GM18526 (cell line): ENCODE data around the gene PCSK6.

Experiments used
- POLR2A ChIP-seq: IDR thresholded peaks from 3 replicates; pipeline ENCODE4 v1.6.1; 2011; ENCODE audit not compliant: insufficient read length; ENCODE audit errors: extremely low read depth

The PCSK6 gene

GRCh38 chr15:101272584-101272983, 216.9 kb downstream of the PCSK6 start:
- no peak for TF ChIP-seq POLR2A

DNA sequence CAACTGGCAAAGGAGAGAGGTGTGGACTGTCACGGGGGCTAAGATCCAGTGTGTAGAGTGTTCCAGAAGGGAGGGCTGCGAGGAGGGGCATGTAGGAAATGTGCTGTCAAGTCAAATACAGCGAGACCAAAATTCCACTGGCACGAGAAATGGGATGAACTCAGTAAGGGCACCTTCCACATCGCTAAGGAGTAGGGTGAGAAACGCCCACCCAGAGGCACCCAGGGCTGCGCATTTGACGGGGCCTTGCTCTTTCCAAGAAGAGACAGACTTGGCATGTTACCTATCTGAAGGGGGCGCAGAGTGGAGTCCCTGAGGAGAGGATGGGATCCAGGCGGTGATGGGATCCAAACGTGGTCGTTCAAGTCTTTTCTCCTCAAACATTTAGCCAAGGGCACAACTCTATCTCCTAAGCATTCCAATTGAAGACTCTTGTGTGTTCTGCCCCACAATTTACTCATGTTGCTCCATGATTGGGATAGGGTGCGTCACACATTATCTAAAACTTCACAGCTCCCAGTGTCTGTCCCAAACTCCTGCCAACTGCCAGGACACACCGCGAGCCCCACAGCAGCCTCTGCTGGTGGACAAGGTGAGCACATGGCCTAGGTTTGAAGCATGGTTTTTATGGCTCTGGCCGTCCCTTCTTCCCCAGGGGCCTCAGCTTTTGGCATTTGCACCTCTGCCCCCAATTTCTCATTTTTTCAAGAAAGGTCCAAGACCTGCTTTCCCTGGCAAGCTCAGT, 219.9 kb downstream of the PCSK6 start:
- TF ChIP-seq POLR2A, result no peak

DNA sequence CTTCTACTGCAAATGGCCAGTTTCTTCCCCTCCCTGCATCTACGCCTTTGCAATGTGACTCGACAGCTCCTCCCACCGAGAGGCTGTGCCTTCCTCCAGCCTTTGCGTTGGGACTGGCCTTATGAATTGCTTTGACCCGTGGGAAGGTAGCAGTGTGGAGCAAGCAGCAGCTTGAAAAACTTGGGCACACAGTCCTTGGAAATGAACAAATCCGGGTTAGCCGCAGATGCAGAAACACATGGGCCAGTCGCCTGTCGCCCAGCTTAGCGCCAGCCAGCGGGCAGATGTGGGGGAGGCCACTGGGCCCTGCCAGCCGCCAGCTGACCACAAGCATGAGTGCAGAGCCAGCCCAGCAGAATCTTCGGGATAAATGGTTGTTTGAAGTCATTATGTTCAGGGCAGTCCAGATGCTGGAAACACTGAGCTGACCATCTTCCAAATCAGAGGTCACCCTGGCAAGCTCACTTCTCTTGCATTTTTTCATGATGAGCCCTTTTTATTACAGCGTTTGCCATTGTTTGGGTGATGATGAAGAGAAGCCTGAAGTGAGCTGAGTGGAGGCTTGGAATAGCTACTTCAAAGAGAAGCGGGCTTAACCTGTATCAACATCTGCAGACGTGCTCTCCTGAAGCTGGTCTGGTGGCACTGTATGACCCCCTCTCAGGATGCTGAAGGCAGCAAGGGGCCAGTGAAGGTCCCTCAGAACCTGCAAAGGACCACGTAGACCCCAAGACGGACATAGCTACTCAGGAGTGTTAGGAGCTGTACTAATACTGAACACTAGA, 222.0 kb downstream of the PCSK6 start:
- TF ChIP-seq POLR2A, result no peak

- no peak for TF ChIP-seq POLR2A
These were observed 222.7 kb downstream of the PCSK6 start for GRCh38 chr15:101266787-101267186.

- no peak for TF ChIP-seq POLR2A
These were observed 223.5 kb downstream of the PCSK6 start for GRCh38 chr15:101266034-101266433.

DNA sequence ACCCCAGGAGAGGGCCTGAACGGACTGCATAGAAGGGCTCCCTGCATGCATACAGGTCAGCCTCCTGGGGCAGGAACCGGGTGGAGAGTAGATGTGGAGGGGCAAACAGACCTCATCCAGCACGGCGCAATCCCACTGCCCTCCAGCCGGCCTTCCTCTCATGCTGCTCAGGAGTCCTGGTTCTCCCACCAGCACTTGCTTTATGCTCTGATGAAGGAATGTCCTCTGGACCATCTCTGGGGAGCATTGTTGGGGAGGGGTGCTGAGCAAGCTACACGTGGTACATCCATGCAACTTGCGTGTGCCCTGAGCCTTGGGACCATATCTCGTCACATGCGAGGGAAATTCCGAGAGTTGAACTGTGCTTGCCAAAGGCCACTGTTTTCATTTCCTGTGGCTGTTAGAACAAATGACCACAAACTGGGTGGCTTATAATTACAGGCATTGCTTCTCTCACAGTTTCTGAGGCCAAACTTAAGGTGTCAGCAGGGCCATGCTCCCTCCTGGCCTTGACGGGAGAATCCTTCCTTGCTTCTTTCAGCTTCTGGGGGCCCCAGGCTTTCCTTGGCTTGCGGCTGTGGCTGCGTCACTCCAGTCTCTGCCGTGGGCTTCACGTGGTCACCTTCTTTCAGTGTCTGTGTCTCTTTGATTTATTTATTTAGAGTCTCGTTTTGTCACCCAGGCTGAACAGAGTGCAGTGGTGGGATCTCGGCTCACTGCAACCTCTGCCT, 224.4 kb downstream of the PCSK6 start:
- no peak for TF ChIP-seq POLR2A

- no peak for TF ChIP-seq POLR2A
These were observed 225.5 kb downstream of the PCSK6 start for GRCh38 chr15:101264011-101264410.

DNA sequence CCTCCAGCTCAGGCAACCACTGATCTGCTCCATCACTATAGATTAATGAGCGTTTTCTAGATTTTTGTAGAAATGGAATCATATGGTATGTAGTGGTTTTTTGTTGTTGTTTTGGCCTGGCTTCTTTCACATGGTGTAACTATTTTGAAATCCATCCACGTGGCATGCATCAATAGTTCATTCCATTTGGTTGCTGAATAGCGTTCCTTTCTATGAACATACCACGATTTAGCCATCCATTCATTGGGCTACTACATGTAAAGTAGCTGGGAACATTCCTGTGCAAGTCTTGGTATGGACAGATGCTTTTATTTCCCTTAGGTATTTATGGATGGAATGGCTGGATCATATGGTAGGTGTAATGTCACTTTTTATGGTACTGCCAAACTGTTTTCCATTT, 227.0 kb downstream of the PCSK6 start:
- TF ChIP-seq POLR2A, result no peak

DNA sequence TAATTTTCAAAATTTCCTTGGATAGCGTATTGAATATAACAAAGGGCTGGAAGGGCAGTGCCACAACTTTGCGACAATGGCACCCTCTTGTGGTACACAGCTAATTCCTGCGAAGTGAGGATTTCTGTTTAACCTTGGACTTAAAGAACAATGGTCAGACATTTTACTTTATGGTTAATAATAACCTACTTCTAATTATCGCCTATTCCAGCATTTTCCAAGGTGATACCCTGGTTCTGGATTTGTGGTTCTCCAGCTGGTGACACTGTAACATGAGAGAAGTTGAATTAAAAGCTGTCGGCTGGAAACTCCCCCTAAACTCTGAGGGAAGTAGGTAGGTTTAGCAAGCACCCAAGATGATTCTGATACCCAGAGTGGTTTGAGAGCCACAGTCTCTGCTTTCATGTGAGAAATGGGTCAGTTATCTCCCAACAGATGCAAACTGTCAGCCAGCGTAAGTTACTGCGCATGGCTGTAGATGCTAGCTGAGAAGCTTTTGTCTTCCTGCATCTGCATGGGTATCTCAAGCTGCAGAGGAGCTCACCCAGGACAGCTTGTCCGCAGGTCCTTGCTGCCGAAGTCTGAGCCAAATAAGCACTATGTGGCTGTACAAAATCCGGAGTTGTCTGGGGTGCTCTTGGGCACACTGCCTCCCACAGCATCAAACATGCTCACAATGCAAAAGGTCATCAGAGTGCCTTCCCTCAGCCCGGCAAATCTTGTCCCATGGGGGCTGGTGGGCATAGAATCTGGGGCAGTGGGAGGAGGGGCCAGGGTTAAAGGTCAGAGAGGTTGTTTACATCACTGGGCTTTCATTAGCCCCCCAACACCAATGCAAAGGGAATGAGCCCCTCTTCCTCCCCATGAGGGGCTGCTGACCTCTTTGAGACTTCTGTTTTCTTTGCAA, 231.0 kb downstream of the PCSK6 start:
- TF ChIP-seq POLR2A, result no peak

DNA sequence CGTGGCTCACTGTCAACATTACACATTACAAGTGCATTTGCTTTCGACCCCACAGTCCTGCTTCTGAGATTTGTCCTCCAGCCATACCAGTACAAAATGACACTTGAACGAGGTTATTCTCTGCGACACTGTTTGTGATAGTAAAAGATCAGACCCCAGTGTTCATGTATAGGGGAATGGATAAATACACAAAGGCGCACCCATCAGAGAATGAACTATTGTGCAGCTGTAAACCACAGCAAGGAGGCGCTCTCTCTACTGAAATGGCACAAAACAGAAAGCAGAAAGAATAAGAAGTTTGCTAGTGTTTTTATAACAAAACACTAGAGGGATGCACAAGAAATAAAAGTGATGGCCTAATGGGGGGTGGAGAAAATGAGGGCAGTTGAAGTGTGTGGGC, 232.8 kb downstream of the PCSK6 start:
- TF ChIP-seq POLR2A, result no peak

DNA sequence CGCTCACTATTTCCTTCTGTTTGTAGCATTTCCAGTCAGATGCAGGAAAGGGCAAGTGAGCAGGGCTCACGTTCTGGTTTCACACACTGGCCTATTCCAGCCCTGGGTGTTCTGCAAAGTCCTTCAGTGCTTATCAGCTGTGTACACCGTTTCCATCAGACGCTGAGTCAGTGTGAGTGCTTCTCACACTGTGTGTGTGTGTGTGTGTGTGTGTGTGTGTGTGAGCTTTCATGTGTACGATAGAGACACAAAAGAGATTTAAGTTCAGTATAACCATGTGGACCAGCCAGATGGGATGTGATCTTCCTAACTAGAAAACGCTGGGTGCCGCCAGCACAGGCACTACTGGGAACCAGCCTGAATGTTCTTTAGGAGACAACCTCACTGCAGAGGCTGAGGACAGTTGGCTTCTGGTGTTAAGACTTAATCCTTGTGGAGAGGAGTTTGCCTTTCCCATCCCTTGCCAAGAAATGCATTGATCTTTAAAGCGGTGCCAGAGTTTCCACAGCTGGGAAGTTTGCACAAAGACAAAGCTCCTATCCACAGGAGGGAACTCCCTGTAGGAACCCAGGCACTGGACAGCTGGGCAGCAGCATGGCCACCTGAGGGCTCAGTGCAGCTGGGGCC, 233.8 kb downstream of the PCSK6 start:
- no peak for TF ChIP-seq POLR2A

DNA sequence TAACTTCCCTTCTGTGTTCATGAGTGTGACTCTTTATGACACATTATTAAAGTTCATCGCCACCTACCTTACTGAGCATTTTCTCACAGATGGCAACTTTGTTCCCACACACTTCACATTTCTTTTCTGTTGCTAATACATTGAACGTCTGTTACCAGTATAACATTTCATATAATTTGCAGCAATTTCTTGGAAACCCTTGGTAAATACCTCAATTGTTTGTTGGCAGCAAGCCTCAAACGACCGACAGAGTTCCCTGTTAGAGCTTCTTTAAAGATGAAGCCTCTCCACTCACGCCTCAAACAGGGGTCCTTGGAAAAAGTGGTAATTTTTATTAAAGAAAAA, 234.5 kb downstream of the PCSK6 start:
- no peak for TF ChIP-seq POLR2A

DNA sequence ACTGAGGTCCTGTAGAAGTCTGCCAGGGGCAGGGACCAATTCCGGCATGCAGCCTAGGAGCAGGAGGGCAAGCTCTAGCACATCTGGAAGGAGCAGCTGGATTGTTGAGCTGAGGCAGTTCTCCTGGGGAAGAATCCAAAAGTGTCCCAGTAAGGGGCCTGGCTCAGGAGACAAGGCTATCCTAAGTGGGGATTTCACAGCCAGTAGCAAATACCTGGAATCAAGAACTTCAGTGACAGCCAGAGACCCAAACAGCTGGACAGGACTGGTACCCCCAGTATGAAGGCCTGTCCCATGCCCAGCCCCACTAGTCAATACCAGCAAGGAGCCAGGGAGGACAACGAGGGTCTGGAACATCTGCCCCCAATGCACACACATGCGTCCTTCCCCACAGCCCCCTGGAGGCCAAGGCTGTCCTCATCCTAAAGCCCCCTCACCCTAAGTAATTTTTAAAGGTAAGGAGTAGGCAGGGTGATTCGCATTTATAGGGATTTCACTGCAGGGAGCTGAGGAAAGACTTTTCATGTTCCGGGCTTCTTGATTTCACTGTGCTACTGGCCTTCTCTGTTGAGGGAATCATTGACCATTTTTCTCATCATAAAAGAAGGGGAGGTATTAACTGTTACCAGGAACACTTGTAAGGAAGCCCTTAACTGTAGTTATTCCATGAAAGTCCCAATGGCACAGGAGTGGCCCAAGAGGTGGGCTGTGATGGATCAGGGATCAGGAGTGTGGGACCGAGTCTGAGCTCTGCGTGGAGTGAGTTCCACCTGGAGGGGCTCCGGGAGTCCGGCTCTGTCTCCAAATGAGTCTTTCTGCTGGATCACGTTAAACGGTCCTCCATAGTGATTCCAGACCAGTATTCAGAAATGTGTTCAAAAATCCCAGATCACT, 235.1 kb downstream of the PCSK6 start:
- no peak for TF ChIP-seq POLR2A
